ENCODE data around the gene PRAMEF20.

Gene PRAMEF20

GRCh38 chr1:13456904-13457532 lies 46.8 kb downstream of the PRAMEF20 start:
- no peak for DNase-seq (ENCODE audit: low read depth)
- H3K4me3 ChIP-seq (ENCODE audit: control insufficient read depth, low read depth, low read length) = no peak overlapping the region
- no peak for TF ChIP-seq CTCF (conservative IDR thresholded peaks at IDR 0.05; ENCODE audit: control insufficient read depth, insufficient read depth, low read depth, low read length)

- no peak overlapping the region for H3K4me3 ChIP-seq (ENCODE audit: control insufficient read depth, low read depth, low read length)
- no peak for TF ChIP-seq CTCF (conservative IDR thresholded peaks at IDR 0.05; ENCODE audit: control insufficient read depth, insufficient read depth, low read depth, low read length)
- peak; percentile 3 for DNase-seq (ENCODE audit: low read depth)
These were observed 51.7 kb downstream of the PRAMEF20 start for GRCh38 chr1:13461977-13462376.

- no peak overlapping the region for H3K4me3 ChIP-seq (ENCODE audit: control insufficient read depth, low read depth, low read length)
- no peak for TF ChIP-seq CTCF (conservative IDR thresholded peaks at IDR 0.05; ENCODE audit: control insufficient read depth, insufficient read depth, low read depth, low read length)
- DNase-seq (ENCODE audit: low read depth) = no peak
These were observed 52.4 kb downstream of the PRAMEF20 start for GRCh38 chr1:13462682-13463081.

GRCh38 chr1:13465515-13465914 lies 55.3 kb downstream of the PRAMEF20 start:
- H3K4me3 ChIP-seq (ENCODE audit: control insufficient read depth, low read depth, low read length) = no peak overlapping the region
- no peak for TF ChIP-seq CTCF (conservative IDR thresholded peaks at IDR 0.05; ENCODE audit: control insufficient read depth, insufficient read depth, low read depth, low read length)
- no peak for DNase-seq (ENCODE audit: low read depth)

DNA sequence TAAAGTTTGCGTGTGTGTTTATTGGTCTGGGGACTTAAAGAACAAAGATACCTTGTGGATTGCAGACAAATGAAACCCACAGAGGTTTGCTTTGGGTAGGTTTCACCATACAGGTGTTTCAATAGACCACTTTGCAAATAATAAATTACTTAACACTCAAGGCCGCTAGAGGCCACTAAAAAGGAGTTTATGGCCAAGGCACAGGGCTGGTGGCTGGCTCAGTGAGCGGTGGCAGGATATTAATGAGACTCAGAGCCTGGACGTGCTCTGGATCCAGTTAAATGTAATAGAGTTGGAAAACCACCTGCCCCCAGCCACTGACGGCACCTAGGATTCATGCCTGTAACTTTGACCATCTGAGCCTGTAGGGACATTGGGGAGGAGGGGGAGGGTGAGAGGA lies 59.1 kb downstream of the PRAMEF20 start:
- H3K4me3 ChIP-seq (ENCODE audit: control insufficient read depth, low read depth, low read length) = no peak overlapping the region
- no peak for TF ChIP-seq CTCF (conservative IDR thresholded peaks at IDR 0.05; ENCODE audit: control insufficient read depth, insufficient read depth, low read depth, low read length)
- DNase-seq (ENCODE audit: low read depth) = no peak

Data from fibroblast of mammary gland (primary cell).